Panc1 (cell line): ENCODE results near the gene UGT1A5.

ENCODE experiments used
- POLR2AphosphoS5 ChIP-seq: IDR thresholded peaks from 2 replicates; pipeline ENCODE4 v1.6.1; 2012; ENCODE audit warnings: mild to moderate bottlenecking, low read depth, low read length, moderate library complexity
- SIN3A ChIP-seq: IDR thresholded peaks from 2 replicates; pipeline ENCODE4 v1.6.1; 2012; ENCODE audit warnings: low read depth, mild to moderate bottlenecking, low read length, moderate library complexity, borderline replicate concordance; ENCODE audit not compliant: insufficient read depth
- TCF7L2 ChIP-seq: IDR thresholded peaks from 2 replicates; pipeline ENCODE4 v1.6.1; 2011; ENCODE audit warnings: mild to moderate bottlenecking, low read depth, low read length, inconsistent platforms
- TF ChIP-seq, protein P1 (sequence below): fragments of 450-650 bp; IDR thresholded peaks from 2 replicates; pipeline ENCODE4 v1.5.1; 2017; ENCODE audit warnings: mild to moderate bottlenecking
- TF ChIP-seq, protein P2 (sequence below), 2 experiments: IDR thresholded peaks; 2 replicates each; pipeline ENCODE4 v1.6.1; 2011 to 2012; ENCODE audit warnings: low read depth in 2 of 2, control low read depth in 1 of 2, low read length in 1 of 2, mild to moderate bottlenecking in 1 of 2, moderate library complexity in 1 of 2; ENCODE audit not compliant: insufficient read depth in 1 of 2

DNA sequence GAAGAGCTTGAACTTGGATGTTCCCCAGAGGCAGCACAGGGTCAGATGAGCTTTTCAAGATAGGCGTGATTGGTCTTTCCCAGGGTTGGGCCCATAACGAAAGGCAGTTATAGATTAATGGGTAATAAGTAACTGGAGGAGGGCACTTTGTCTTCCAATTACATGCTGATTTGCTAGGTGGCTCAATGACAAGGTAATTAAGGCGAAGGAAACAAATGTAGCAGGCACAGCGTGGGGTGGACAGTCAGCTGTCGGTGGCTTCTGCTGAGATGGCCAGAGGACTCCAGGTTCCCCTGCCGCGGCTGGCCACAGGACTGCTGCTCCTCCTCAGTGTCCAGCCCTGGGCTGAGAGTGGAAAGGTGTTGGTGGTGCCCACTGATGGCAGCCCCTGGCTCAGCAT is 5.8 kb downstream of the UGT1A5 start, which contains the start of gene UGT1A4:
- TF ChIP-seq TCF7L2 = no peak
- TF ChIP-seq SIN3A = no peak
- TF ChIP-seq, protein P1, sequence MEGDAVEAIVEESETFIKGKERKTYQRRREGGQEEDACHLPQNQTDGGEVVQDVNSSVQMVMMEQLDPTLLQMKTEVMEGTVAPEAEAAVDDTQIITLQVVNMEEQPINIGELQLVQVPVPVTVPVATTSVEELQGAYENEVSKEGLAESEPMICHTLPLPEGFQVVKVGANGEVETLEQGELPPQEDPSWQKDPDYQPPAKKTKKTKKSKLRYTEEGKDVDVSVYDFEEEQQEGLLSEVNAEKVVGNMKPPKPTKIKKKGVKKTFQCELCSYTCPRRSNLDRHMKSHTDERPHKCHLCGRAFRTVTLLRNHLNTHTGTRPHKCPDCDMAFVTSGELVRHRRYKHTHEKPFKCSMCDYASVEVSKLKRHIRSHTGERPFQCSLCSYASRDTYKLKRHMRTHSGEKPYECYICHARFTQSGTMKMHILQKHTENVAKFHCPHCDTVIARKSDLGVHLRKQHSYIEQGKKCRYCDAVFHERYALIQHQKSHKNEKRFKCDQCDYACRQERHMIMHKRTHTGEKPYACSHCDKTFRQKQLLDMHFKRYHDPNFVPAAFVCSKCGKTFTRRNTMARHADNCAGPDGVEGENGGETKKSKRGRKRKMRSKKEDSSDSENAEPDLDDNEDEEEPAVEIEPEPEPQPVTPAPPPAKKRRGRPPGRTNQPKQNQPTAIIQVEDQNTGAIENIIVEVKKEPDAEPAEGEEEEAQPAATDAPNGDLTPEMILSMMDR = no peak
- TF ChIP-seq, protein P2, sequence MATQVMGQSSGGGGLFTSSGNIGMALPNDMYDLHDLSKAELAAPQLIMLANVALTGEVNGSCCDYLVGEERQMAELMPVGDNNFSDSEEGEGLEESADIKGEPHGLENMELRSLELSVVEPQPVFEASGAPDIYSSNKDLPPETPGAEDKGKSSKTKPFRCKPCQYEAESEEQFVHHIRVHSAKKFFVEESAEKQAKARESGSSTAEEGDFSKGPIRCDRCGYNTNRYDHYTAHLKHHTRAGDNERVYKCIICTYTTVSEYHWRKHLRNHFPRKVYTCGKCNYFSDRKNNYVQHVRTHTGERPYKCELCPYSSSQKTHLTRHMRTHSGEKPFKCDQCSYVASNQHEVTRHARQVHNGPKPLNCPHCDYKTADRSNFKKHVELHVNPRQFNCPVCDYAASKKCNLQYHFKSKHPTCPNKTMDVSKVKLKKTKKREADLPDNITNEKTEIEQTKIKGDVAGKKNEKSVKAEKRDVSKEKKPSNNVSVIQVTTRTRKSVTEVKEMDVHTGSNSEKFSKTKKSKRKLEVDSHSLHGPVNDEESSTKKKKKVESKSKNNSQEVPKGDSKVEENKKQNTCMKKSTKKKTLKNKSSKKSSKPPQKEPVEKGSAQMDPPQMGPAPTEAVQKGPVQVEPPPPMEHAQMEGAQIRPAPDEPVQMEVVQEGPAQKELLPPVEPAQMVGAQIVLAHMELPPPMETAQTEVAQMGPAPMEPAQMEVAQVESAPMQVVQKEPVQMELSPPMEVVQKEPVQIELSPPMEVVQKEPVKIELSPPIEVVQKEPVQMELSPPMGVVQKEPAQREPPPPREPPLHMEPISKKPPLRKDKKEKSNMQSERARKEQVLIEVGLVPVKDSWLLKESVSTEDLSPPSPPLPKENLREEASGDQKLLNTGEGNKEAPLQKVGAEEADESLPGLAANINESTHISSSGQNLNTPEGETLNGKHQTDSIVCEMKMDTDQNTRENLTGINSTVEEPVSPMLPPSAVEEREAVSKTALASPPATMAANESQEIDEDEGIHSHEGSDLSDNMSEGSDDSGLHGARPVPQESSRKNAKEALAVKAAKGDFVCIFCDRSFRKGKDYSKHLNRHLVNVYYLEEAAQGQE (IDR thresholded peaks at IDR 0.05; ENCODE audit: insufficient read depth in 1 of 2, low read depth in 2 of 2, low read length in 1 of 2) = no peak
- TF ChIP-seq POLR2AphosphoS5 = no peak
